T-helper 1 cell treated with Interleukin-12 subunit alpha and Interleukin-12 subunit beta and Interleukin-4 antibody, amounts not matched to agents 30 ng/mL and 1 ng/mL, for 36 hours (primary cell): ENCODE measurements around the gene CRYBB2. TPM values are rescaled to one million over a fixed set of nuclear protein-coding genes. Genes with fewer than 3 reads are reported as not detected.
"Not testable (repeated sequence)": the region's sequence is repeated elsewhere in the genome, so short reads cannot be mapped to it uniquely, and the experiment has no call there.

Source experiments
- intact Hi-C: fragments of 100-400 bp; cut with micrococcal nuclease; formaldehyde crosslinking; loops from one replicate; pipeline ENCODE4 v1.15.1; 2024
- total RNA-seq: library from RNA; stranded (reverse); gene quantifications from 2 replicates; pipeline ENCODE4 v1.2.3, GENCODE V29; 2022

CRYBB2 gene
- total RNA-seq, 1 donor from 2014 or later: not detected

- intact Hi-C loops: no loop called here
These were observed 12.9 kb downstream of the CRYBB2 start for GRCh38 chr22:25232301-25232700.

GRCh38 chr22:25233706-25234105, 14.3 kb downstream of the CRYBB2 start:
- intact Hi-C loops: loop anchor here (2.0 kb wide), 1 partner anchor 539 kb away; no protein-coding TSS in a partner anchor

DNA sequence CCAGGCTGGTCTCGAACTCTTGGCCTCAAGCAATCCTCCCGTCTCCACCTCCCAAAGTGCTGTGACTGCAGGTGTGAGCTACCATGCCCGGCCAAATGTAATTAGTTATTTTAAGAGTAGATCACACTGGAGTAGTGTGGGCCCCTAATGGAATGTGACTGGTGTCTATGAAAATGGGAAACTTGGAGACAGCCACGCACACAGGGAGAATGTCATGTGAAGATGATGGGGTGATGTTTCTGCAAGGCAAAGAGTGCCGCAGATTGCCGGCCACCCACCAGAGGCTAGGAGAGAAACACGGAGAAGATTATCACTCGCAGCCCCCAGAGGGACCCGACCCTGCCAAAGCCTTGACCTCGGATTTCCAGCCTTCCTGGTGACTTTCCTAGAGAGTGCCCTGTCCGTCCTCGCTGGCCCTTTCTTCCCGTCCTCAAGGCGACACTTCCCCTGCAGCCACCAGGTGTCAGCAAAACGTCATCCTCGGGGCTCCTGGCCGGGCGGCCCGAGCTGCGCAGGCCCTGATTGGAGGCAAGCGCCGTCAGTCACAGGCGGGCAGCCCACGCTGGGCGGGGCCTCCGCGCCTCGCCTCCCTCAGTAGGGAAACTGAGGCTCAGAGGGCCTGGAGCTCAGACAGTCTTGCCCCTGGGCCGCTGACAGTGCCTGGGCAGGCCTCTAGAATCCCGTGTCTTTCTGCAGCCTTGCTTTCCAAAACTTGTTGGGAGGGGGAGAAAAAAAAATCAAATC, 16.3 kb downstream of the CRYBB2 start:
- intact Hi-C loops: loop anchor here (2.0 kb wide), 1 partner anchor 537 kb away; no protein-coding TSS in a partner anchor

GRCh38 chr22:25236417-25236816, 17.0 kb downstream of the CRYBB2 start:
- intact Hi-C loops: no loop called here

- intact Hi-C loops: no loop called here
These were observed 18.1 kb downstream of the CRYBB2 start for GRCh38 chr22:25237503-25237902.

DNA sequence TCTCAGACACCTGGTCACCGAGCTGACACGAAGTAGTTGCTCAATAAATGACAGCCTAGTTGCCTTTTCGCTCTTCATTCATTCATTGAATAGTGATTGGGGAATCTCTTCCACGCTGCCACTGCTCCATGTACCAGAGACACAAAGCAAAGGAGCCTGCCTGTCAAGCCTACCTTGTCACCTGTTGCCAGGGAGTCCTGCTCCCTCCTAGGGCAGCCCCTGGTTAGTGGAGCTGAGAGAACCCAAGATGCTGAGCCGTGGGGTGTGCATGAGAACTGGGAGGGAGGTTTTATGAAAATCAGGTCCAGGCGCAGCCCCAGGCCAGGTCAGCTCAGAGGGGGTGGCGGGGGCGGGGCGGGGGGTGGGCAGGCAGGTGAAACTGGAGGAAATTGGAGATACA, 18.6 kb downstream of the CRYBB2 start:
- intact Hi-C loops: not testable (repeated sequence)

GRCh38 chr22:25255169-25255568, 35.7 kb downstream of the CRYBB2 start:
- intact Hi-C loops: not testable (repeated sequence)

GRCh38 chr22:25267567-25267966, 48.1 kb downstream of the CRYBB2 start:
- intact Hi-C loops: not testable (repeated sequence)

DNA sequence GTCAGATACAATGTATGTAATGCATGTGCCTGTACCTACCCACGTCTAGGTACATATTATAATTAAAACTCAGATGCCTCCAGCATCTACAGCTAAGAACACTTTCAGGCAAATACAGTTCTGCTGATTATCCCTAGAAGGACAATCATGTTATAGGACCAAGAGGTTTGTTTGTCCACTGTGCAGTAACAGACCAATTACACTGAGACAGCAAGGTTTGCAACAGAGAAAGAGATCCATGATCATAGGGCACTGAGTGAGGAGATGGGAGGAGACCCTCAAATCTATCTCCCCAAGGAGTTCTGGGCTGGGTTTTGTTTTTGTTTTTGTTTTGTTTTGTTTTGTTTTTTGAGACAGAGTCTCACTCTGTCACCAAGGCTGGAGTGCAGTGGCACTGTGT, 49.5 kb downstream of the CRYBB2 start:
- intact Hi-C loops: not testable (repeated sequence)

GRCh38 chr22:25270061-25270460, 50.6 kb downstream of the CRYBB2 start:
- intact Hi-C loops: not testable (repeated sequence)

- intact Hi-C loops: not testable (repeated sequence)
These were observed 53.8 kb downstream of the CRYBB2 start for GRCh38 chr22:25273231-25273630.

DNA sequence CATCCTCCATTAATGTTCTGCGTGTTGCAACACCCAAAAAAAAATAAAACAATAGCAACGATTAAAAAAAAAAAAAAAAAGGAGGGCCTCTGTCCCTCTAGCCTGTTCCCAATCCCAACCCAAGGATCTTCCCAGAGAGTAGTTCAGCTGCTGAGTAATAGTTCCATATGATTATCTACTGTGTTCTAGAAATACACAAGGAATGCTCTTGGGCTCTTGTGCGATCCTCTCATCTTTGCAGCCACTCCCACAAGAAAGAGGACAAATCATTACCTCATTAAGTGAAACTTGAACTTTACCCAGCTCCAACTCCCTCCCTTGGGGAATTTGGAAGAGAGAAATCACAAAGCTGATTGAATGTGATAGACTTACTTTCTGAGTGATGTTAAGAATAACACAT, 54.5 kb downstream of the CRYBB2 start:
- intact Hi-C loops: not testable (repeated sequence)

DNA sequence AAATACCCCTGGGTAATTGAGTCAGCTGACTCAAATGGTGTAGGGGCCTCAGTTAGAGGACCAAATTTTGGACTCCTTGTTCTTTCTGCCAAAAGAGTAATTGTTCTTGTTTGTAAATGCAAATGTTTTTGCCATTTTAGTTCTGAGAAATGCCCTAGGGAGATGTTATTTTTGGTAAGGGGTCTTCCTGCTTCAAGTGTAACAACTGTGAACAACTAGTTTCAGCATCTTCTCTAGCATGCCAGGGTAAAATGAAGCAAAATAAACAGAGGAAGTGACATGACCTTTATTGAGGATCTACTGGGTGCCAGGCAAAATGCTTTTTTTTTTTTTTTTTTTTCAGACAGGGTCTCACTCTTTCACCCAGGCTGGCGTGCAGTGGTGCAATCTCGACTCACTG, 60.7 kb downstream of the CRYBB2 start:
- intact Hi-C loops: not testable (repeated sequence)

Other genes with a start within 250 kb of the CRYBB2 start
- gene CRYBB3, start 19.8 kb upstream of the CRYBB2 start, total RNA-seq: 0.61 TPM in 1 of 2 replicates, not detected in the other